HepG2 (cell line): ENCODE measurements around the gene NPDC1. TPM values are rescaled to one million over a fixed set of nuclear protein-coding genes. Genes with fewer than 3 reads are reported as not detected.

Experiments used
- ATAC-seq: fragments of 200-7000 bp; cut with Tn5 transposase; 3 replicates; pipeline ENCODE4 v1.9.1; 2020; ENCODE audit warnings: mild to moderate bottlenecking, moderate library complexity
- BruUV-seq: library from RNA; stranded (reverse); fragments of 400-500 nt; replicated peaks from 2 replicates; lab custom pipeline; 2021; lab: Mats Ljungman, UMichigan
- CTCF ChIA-PET: fragments of 300-600 bp; formaldehyde crosslinking; extraction: SDS; loops from one replicate; lab custom pipeline; 2021; ENCODE audit warnings: low total read pairs, inconsistent platforms, low intra/inter-chr PET ratio; lab: Yijun Ruan, JAX
- POLR2A ChIA-PET: fragments of 350-600 bp; sonication (Branson Sonifier 250); formaldehyde crosslinking; loops from one replicate; lab custom pipeline; 2020; ENCODE audit warnings: antibody characterized with exemption, inconsistent platforms; lab: Yijun Ruan, JAX
- DNase-seq: peaks from one replicate; pipeline ENCODE4 v3.0.0-alpha.2; 2015; ENCODE audit warnings: low spot score
- FAIRE-seq: peaks from 3 replicates; lab custom pipeline; 2011; peaks lifted over from hg19 to GRCh38; lab: Jason Lieb, UNC
- H2AFZ ChIP-seq: one replicate; pipeline ENCODE4 v1.6.1; 2011; ENCODE audit warnings: low read length, inconsistent platforms
- H3K27ac ChIP-seq: fragments of 300-600 bp; 3 replicates; pipeline ENCODE4 v1.8.0; 2011; ENCODE audit warnings: mixed run types, mild to moderate bottlenecking, mixed read lengths, low read length, inconsistent platforms; ENCODE audit not compliant: insufficient read depth; ENCODE audit errors: extremely low read length
- H3K27me3 ChIP-seq, 2 experiments: fragments of 200-600 bp in 1 of 2; 2 replicates in 1 of 2; 3 replicates in 1 of 2; pipeline versions ENCODE4 v1.6.0 to v1.8.0; 2011; ENCODE audit warnings: low read length in 2 of 2, mild to moderate bottlenecking in 2 of 2, moderate library complexity in 2 of 2, inconsistent platforms in 1 of 2; ENCODE audit not compliant: insufficient read depth in 2 of 2, control insufficient read depth in 1 of 2
- H3K36me3 ChIP-seq, 2 experiments: fragments of 200-600 bp in 1 of 2; replicated peaks in 1 of 2; 2 replicates in 1 of 2; 3 replicates in 1 of 2; pipeline versions ENCODE4 v1.5.1 to v1.8.0; 2011; ENCODE audit warnings: low read length in 2 of 2, inconsistent platforms in 1 of 2; ENCODE audit not compliant: insufficient read depth in 2 of 2, control insufficient read depth in 1 of 2
- H3K4me1 ChIP-seq: 2 replicates; pipeline ENCODE4 v1.5.1; 2012; ENCODE audit warnings: low read length, inconsistent platforms; ENCODE audit not compliant: insufficient read depth
- H3K4me2 ChIP-seq: 2 replicates; pipeline ENCODE4 v1.6.0; 2011; ENCODE audit warnings: low read depth, low read length, inconsistent platforms
- H3K4me3 ChIP-seq, 3 experiments: fragments of 200-600 bp in 1 of 3; sonication (generic), shearing (Covaris generic) in 1 of 3; replicated peaks in 1 of 3; 2 replicates each; pipeline ENCODE4 v1.5.1; 2011 to 2016; ENCODE audit warnings: low read length in 3 of 3, inconsistent platforms in 2 of 3, low read depth in 2 of 3, mild to moderate bottlenecking in 2 of 3, control low read depth in 1 of 3, mixed read lengths in 1 of 3; ENCODE audit not compliant: insufficient read depth in 1 of 3
- H3K79me2 ChIP-seq: one replicate; pipeline ENCODE4 v1.6.1; 2011; ENCODE audit warnings: low read length, inconsistent platforms; ENCODE audit not compliant: insufficient read depth
- H3K9ac ChIP-seq: 2 replicates; pipeline ENCODE4 v1.6.0; 2011; ENCODE audit warnings: mild to moderate bottlenecking, low read depth, low read length, inconsistent platforms; ENCODE audit not compliant: insufficient read depth
- H3K9me3 ChIP-seq: 2 replicates; pipeline ENCODE4 v1.5.1; 2012; ENCODE audit warnings: mild to moderate bottlenecking, low read length
- H4K20me1 ChIP-seq: 2 replicates; pipeline ENCODE4 v1.6.0; 2011; ENCODE audit warnings: inconsistent platforms, mild to moderate bottlenecking, low read length, moderate library complexity; ENCODE audit not compliant: insufficient read depth
- CEBPZ ChIP-seq: IDR thresholded peaks from 2 replicates; pipeline ENCODE4 v1.6.1; 2012; ENCODE audit warnings: low read length, improper control_type of control experiment
- PCBP1 ChIP-seq: fragments of 200-400 bp; formaldehyde crosslinking; IDR thresholded peaks from 2 replicates; pipeline ENCODE4 v1.6.1; 2017; ENCODE audit warnings: mild to moderate bottlenecking, low read depth, low read length, borderline replicate concordance
- PPARG ChIP-seq: conservative IDR thresholded peaks from 2 replicates; pipeline ENCODE4 v1.6.1; 2016; ENCODE audit warnings: missing biosample characterization, missing genetic modification reagents
- REST ChIP-seq, 2 experiments: IDR thresholded peaks; 2 replicates each; pipeline ENCODE4 v1.6.1; 2011 to 2012; ENCODE audit warnings: low read length in 2 of 2, borderline replicate concordance in 1 of 2, low read depth in 1 of 2, mild to moderate bottlenecking in 1 of 2, moderate library complexity in 1 of 2
- RFXANK ChIP-seq: IDR thresholded peaks from 2 replicates; pipeline ENCODE4 v1.6.1; 2016
- TFDP1 ChIP-seq: IDR thresholded peaks from 2 replicates; pipeline ENCODE4 v1.6.1; 2016; ENCODE audit warnings: missing compliant biosample characterization, missing genetic modification reagents, borderline replicate concordance
- ZIK1 ChIP-seq: sonication (generic); formaldehyde crosslinking; IDR thresholded peaks from 2 replicates; pipeline ENCODE4 v1.5.0; 2020; ENCODE audit warnings: mild to moderate bottlenecking, low read depth, missing genetic modification reagents, borderline replicate concordance
- ZMAT3 ChIP-seq: sonication (generic); formaldehyde crosslinking; conservative IDR thresholded peaks from 2 replicates; pipeline ENCODE4 v1.7.0; 2021; ENCODE audit warnings: missing genetic modification reagents
- ZNF224 ChIP-seq: sonication (generic); formaldehyde crosslinking; IDR thresholded peaks from 2 replicates; pipeline ENCODE4 v1.5.0; 2020; ENCODE audit warnings: mild to moderate bottlenecking, missing genetic modification reagents
- ZNF3 ChIP-seq: IDR thresholded peaks from 2 replicates; pipeline ENCODE4 v1.7.0; 2017; ENCODE audit warnings: inconsistent platforms
- ZNF800 ChIP-seq: sonication (generic); formaldehyde crosslinking; IDR thresholded peaks from 2 replicates; pipeline ENCODE4 v1.4.0; 2020; ENCODE audit warnings: missing genetic modification reagents
- ZSCAN25 ChIP-seq: sonication (generic); formaldehyde crosslinking; IDR thresholded peaks from 2 replicates; pipeline ENCODE4 v1.8.0; 2022; ENCODE audit warnings: mild to moderate bottlenecking, missing genetic modification reagents
- WGBS: methylation state at CpG from one replicate; pipeline ENCODE4 v1.1.6; 2017; ENCODE audit warnings: low lambda C conversion rate; 5-methylcytosine and 5-hydroxymethylcytosine counted together
- in situ Hi-C: cut with HindIII; loops from 2 replicates; pipeline ENCODE4 v1.10.0; 2017; ENCODE audit warnings: low pct_unique_long_range_greater_than_20kb; ENCODE audit not compliant: extremely low pct_ligation_motif_present
- intact Hi-C: fragments of 100-400 bp; cut with micrococcal nuclease; formaldehyde crosslinking; loops from one replicate; pipeline ENCODE4 v1.10.0; 2022; ENCODE audit not compliant: unreplicated experiment
- polyA plus RNA-seq, 8 experiments: library from polyadenylated mRNA; depleted of rRNA in 3 of 8; stranded (reverse) in 7 of 8; unstranded in 1 of 8; fragments of >200 nt; fragmentation: Illumina TruSeq in 4 of 8; extraction: Trizol in 4 of 8; gene quantifications; 2 replicates each; pipeline versions ENCODE4 v1.2.1 to v1.2.3, GENCODE V29; 2011 to 2016; ENCODE audit warnings: low read depth in 4 of 8, missing spikeins in 1 of 8, mixed read lengths in 1 of 8; ENCODE audit not compliant: insufficient read depth in 1 of 8
- total RNA-seq, 5 experiments: library from RNA; depleted of rRNA; stranded (reverse); fragments of >200 nt; fragmentation: Illumina TruSeq; extraction: Trizol; gene quantifications; 2 replicates each; pipeline ENCODE4 v1.2.3, GENCODE V29; 2016; ENCODE audit warnings: low read depth in 1 of 5

The NPDC1 gene
- total and polyA plus RNA-seq, 2 of the 13 experiments (the other 11 are each of a cell fraction or from before 2014, with no cell fraction given): 0.84 to 5.4 TPM

- no peak for TF ChIP-seq REST (IDR thresholded peaks at IDR 0.05; ENCODE audit: borderline replicate concordance in 1 of 2, low read depth in 1 of 2, low read length in 2 of 2)
- TF ChIP-seq ZSCAN25 (CRISPR knock-in tag): peak; percentile 71; the same call in 1 of the 2 replicates
- TF ChIP-seq ZNF3 (CRISPR knock-in tag): peak; percentile 97
Observed at GRCh38 chr9:137058521-137059234, 12.7 kb upstream of the NPDC1 start (continued).

- ChIA-PET POLR2A (interaction anchor here (1.0 kb wide), 1 partner anchor 13 kb away, joined by 4 read pairs; no protein-coding TSS in a partner anchor), CTCF (no interaction called here)
- H3K4me2 ChIP-seq: no peak overlapping the region; the same call in 1 of the 2 replicates
- H3K27me3 ChIP-seq: no peaks in the 10 kb centered on the region; a peak in 2 of 5 replicates
- intact Hi-C loops (no loop called here), in situ Hi-C loops (no loop called here)
- BruUV-seq: no TSS peak
- no peak overlapping the region for H2AFZ ChIP-seq
- FAIRE-seq (no peak), DNase-seq (no peak), ATAC-seq (no peak)
- H3K4me1 ChIP-seq: peaks cover 53% of the 10 kb centered on the region
- WGBS: 85% methylated on average over 11 of the region's 16 CpGs
- H3K9ac ChIP-seq: no peak overlapping the region
- no peaks in the 10 kb centered on the region for H3K9me3 ChIP-seq
- H3K27ac ChIP-seq: no peak overlapping the region
- no peaks in the 10 kb centered on the region for H3K36me3 ChIP-seq
- no peaks in the 10 kb centered on the region for H4K20me1 ChIP-seq
- H3K79me2 ChIP-seq: peaks cover 9% of the 10 kb centered on the region
- no peak overlapping the region for H3K4me3 ChIP-seq
- TF ChIP-seq ZMAT3 (CRISPR knock-in tag) (no peak), CEBPZ (no peak), PPARG (no peak), PCBP1 (no peak), TFDP1 (CRISPR knock-in tag) (no peak), RFXANK (no peak), ZNF224 (CRISPR knock-in tag) (no peak), ZNF800 (no peak), ZIK1 (CRISPR knock-in tag) (no peak)
Observed at GRCh38 chr9:137057545-137057944, 11.6 kb upstream of the NPDC1 start.
